DOHH2 (cell line): ENCODE results near the gene ORC1.

Source experiments
- CTCF ChIP-seq: fragments of 200-600 bp; sonication (generic); IDR thresholded peaks from one replicate; pipeline ENCODE4 v1.5.1; 2014; ENCODE audit warnings: antibody characterized with exemption, mild to moderate bottlenecking, low read depth, low read length; ENCODE audit not compliant: poor library complexity, severe bottlenecking
- EZH2phosphoT487 ChIP-seq: fragments of 200-600 bp; sonication (generic); IDR thresholded peaks from 2 replicates; pipeline ENCODE4 v1.6.1; 2017; ENCODE audit warnings: borderline replicate concordance, mild to moderate bottlenecking, antibody characterized with exemption, low read length, moderate library complexity, mixed read lengths

- no peak for TF ChIP-seq CTCF
- TF ChIP-seq EZH2phosphoT487 = no peak
Observed at GRCh38 chr1:52426371-52426770, 22.1 kb upstream of the ORC1 start.
